Pancreas (tissue), 10 donors: ENCODE data around the gene HTR1E. TPM values are rescaled to one million over a fixed set of nuclear protein-coding genes. Genes with fewer than 3 reads are reported as not detected.

Source experiments
- ATAC-seq, 4 donors: fragments of 200-7000 bp; cut with Tn5 transposase; one replicate each; pipeline versions ENCODE4 v1.8.0 to v1.9.1; 2020; ENCODE audit warnings: mild to moderate bottlenecking in 4 of 4, moderate library complexity in 4 of 4
- DNase-seq, 6 donors: peaks; one replicate each; pipeline ENCODE4 v3.0.0-alpha.2; 2020
- FAIRE-seq: peaks from 2 replicates; lab custom pipeline; 2012; peaks lifted over from hg19 to GRCh38; lab: Jason Lieb, UNC
- H3K27ac ChIP-seq, 4 donors: fragments of 200-600 bp; sonication (generic); 1 replicate in 3 of 4; 2 replicates in 1 of 4; pipeline versions ENCODE4 v1.5.0 to v1.8.0; 2020
- H3K27me3 ChIP-seq, 4 donors: fragments of 200-600 bp; one replicate each; pipeline ENCODE4 v1.8.0; 2021
- H3K36me3 ChIP-seq, 3 donors: fragments of 200-600 bp; sonication (generic) in 1 of 3; one replicate each; pipeline versions ENCODE4 v1.5.0 to v1.8.0; 2020 to 2021
- H3K4me1 ChIP-seq, 3 donors: fragments of 200-600 bp; one replicate each; pipeline ENCODE4 v1.8.0; 2021
- H3K4me3 ChIP-seq, 4 donors: fragments of 200-600 bp; sonication (generic) in 2 of 4; one replicate each; pipeline versions ENCODE4 v1.5.0 to v1.8.0; 2020 to 2021
- H3K9me3 ChIP-seq, 4 donors: fragments of 200-600 bp; one replicate each; pipeline ENCODE4 v1.8.0; 2021
- CTCF ChIP-seq, 4 donors: fragments of 200-600 bp; sonication (generic) in 3 of 4; IDR thresholded peaks; one replicate each; pipeline versions ENCODE4 v1.5.0 to v1.8.0; 2021; ENCODE audit warnings: antibody characterized with exemption in 4 of 4
- WGBS, 2 donors: extraction: QIAGEN DNeasy Blood & Tissue Kit; methylation state at CpG; one replicate each; pipeline ENCODE4 v1.1.7; 2013; 5-methylcytosine and 5-hydroxymethylcytosine counted together
- intact Hi-C, 3 donors: fragments of 100-400 bp; cut with DNase I; formaldehyde crosslinking; loops; one replicate each; pipeline versions ENCODE4 v1.11.1 to v1.14.2; 2022
- polyA plus RNA-seq, 2 donors: library from polyadenylated mRNA; stranded (reverse); fragments of 200-250 nt; gene quantifications; one replicate each; pipeline ENCODE4 v1.2.3, GENCODE V29; 2013
- total RNA-seq, 6 donors: library from RNA; stranded (reverse); fragmentation: NEBNext Ultra II Directional in 4 of 6; extraction: Animal tissue kit (Norgen Biotek cat#: 25700) in 4 of 6; gene quantifications; one replicate each; pipeline versions ENCODE4 v1.2.1 to v1.2.4, GENCODE V29; 2021 to 2023
- donor health status: healthy with polysubstance abuse.
- donor health status: DM: no; HTN: no; CAD: no; lungs with moderate emphysema.
- donor health status: DM: no; HTN: no; CAD: no.
- donor health status: control.
- donor health status: control.
- donor health status: Bipolar disorder and iron deficiency.
- donor health status: DM: yes; HTN: yes; CAD: no.
- donor health status: DM: no; HTN: no; CAD: no.
- donor health status: DM: no; HTN: no; CAD: no.
- donor health status: DM: yes; HTN: yes; CAD: no.

HTR1E gene
- total and polyA plus RNA-seq, 8 donors: 0.09 to 0.52 (median 0.24) TPM; not detected in 5

- H3K4me3 ChIP-seq: no peak overlapping the region
- 41 to 54% methylated on average over 5 of the region's 5 CpGs for WGBS, 2 donors
- DNase-seq (no peak), ATAC-seq (no peak), FAIRE-seq (no peak)
- no peaks in the 10 kb centered on the region for H3K9me3 ChIP-seq
- no peak overlapping the region for H3K27ac ChIP-seq
- no peaks in the 10 kb centered on the region for H3K36me3 ChIP-seq
- no peaks in the 10 kb centered on the region for H3K4me1 ChIP-seq
- H3K27me3 ChIP-seq: no peaks in the 10 kb centered on the region
- no peak for TF ChIP-seq CTCF (IDR thresholded peaks at IDR 0.05)
- intact Hi-C loops: no loop called here
Observed at GRCh38 chr6:87045521-87046075, 108.3 kb downstream of the HTR1E start.

- intact Hi-C loops: no loop called here
- Histone ChIP-seq H3K9me3 (no peaks in the 10 kb centered on the region), H3K27me3 (no peaks in the 10 kb centered on the region), H3K4me3 (no peak overlapping the region), H3K4me1 (no peaks in the 10 kb centered on the region), H3K27ac (no peak overlapping the region), H3K36me3 (no peaks in the 10 kb centered on the region)
- ATAC-seq (no peak), FAIRE-seq (no peak), DNase-seq (no peak)
- WGBS, 2 donors: 91 to 96% methylated on average over 1 of the region's 1 CpG
- no peak for TF ChIP-seq CTCF (IDR thresholded peaks at IDR 0.05)
Observed at GRCh38 chr6:87049779-87050178, 112.5 kb downstream of the HTR1E start.

GRCh38 chr6:87053312-87053711 lies 116.0 kb downstream of the HTR1E start:
- ATAC-seq: no peak
- intact Hi-C loops: no loop called here
- no peaks in the 10 kb centered on the region for H3K36me3 ChIP-seq
- no peaks in the 10 kb centered on the region for H3K4me1 ChIP-seq
- WGBS, 2 donors: 68 to 74% methylated on average over 1 of the region's 1 CpG
- H3K27ac ChIP-seq: no peak overlapping the region
- H3K27me3 ChIP-seq: no peaks in the 10 kb centered on the region
- DNase-seq: no peak
- no peak for FAIRE-seq
- no peak for TF ChIP-seq CTCF (IDR thresholded peaks at IDR 0.05)
- H3K4me3 ChIP-seq: no peak overlapping the region
- no peaks in the 10 kb centered on the region for H3K9me3 ChIP-seq

- no peak for ATAC-seq
Observed at GRCh38 chr6:87054143-87054833, 117.0 kb downstream of the HTR1E start.

More at GRCh38 chr6:87054143-87054833, 117.0 kb downstream of the HTR1E start:
- H3K4me1 ChIP-seq: no peaks in the 10 kb centered on the region
- FAIRE-seq (no peak), DNase-seq (no peak)
- intact Hi-C loops: no loop called here
- H3K4me3 ChIP-seq: no peak overlapping the region
- no peaks in the 10 kb centered on the region for H3K36me3 ChIP-seq
- no peaks in the 10 kb centered on the region for H3K9me3 ChIP-seq
- TF ChIP-seq CTCF (IDR thresholded peaks at IDR 0.05): no peak
- WGBS, 2 donors: 79 to 80% methylated on average over 3 of the region's 3 CpGs
- no peak overlapping the region for H3K27ac ChIP-seq
- no peaks in the 10 kb centered on the region for H3K27me3 ChIP-seq
